Stimulated activated CD8-positive, alpha-beta memory T cell treated with anti-CD3 and anti-CD28 coated beads, Interleukin-12 subunit alpha, Interleukin-12 subunit beta, amount 100 ng/mL, for 1 hour (primary cell): Measurements from ENCODE around the gene UGT1A1.
A peak's percentile ranks its signal among the peaks of the same experiment; 100 is the strongest.
"Not testable (repeated sequence)": the region's sequence is repeated elsewhere in the genome, so short reads cannot be mapped to it uniquely, and the experiment has no call there.

Source experiments
- DNase-seq: peaks from one replicate; pipeline ENCODE4 v3.0.0-alpha.2; 2020; ENCODE audit warnings: low read depth

Gene UGT1A1

GRCh38 chr2:233760043-233760442 is at the start of gene UGT1A1:
Gene UGT1A1, plus strand, starts transcription at chr2:233760270. Its CDS starts 18 bp downstream, at chr2:233760288.
- no peak for DNase-seq

GRCh38 chr2:233711312-233712008 is 48.6 kb upstream of the UGT1A1 start:
- peak; percentile 51 for DNase-seq

GRCh38 chr2:233712611-233713261 is 47.3 kb upstream of the UGT1A1 start, which contains the start of gene UGT1A5:
Gene UGT1A5, plus strand, starts transcription at chr2:233712907. Its CDS starts 85 bp downstream, at chr2:233712992.
- DNase-seq = no peak

GRCh38 chr2:233713262-233713615 is 46.8 kb upstream of the UGT1A1 start:
- no peak for DNase-seq

GRCh38 chr2:233714121-233714520 is 45.9 kb upstream of the UGT1A1 start:
- no peak for DNase-seq

GRCh38 chr2:233718552-233718951 is 41.5 kb upstream of the UGT1A1 start, which contains the start of gene UGT1A4:
Gene UGT1A4, plus strand, starts transcription at chr2:233718736. Its CDS starts 85 bp downstream, at chr2:233718821.
- no peak for DNase-seq

- no peak for DNase-seq
Observed at GRCh38 chr2:233728723-233729301, 31.3 kb upstream of the UGT1A1 start, which contains the start of gene UGT1A3. Gene UGT1A3, plus strand, starts transcription at chr2:233729042. Its CDS starts 85 bp downstream, at chr2:233729127.

GRCh38 chr2:233736868-233737653 is 23.0 kb upstream of the UGT1A1 start:
- DNase-seq = not testable (repeated sequence)

- no peak for DNase-seq
Observed at GRCh38 chr2:233740870-233741269, 19.2 kb upstream of the UGT1A1 start.

GRCh38 chr2:233743464-233744259 is 16.4 kb upstream of the UGT1A1 start:
- no peak for DNase-seq

GRCh38 chr2:233745073-233745755 is 14.9 kb upstream of the UGT1A1 start:
- no peak for DNase-seq

- DNase-seq = not testable (repeated sequence)
Observed at GRCh38 chr2:233745838-233746237, 14.2 kb upstream of the UGT1A1 start.

GRCh38 chr2:233746475-233747282 is 13.4 kb upstream of the UGT1A1 start:
- DNase-seq = no peak

GRCh38 chr2:233747283-233747544 is 12.9 kb upstream of the UGT1A1 start:
- DNase-seq = no peak

- DNase-seq = not testable (repeated sequence)
Observed at GRCh38 chr2:233750689-233751088, 9.4 kb upstream of the UGT1A1 start.

GRCh38 chr2:233751212-233752009 is 8.7 kb upstream of the UGT1A1 start:
- not testable (repeated sequence) for DNase-seq

GRCh38 chr2:233754872-233755611 is 5.0 kb upstream of the UGT1A1 start:
- no peak for DNase-seq

- no peak for DNase-seq
Observed at GRCh38 chr2:233756429-233757081, 3.5 kb upstream of the UGT1A1 start.
